ENCODE measurements around the gene HSPG2.
"Not testable (repeated sequence)": the region's sequence is repeated elsewhere in the genome, so short reads cannot be mapped to it uniquely, and the experiment has no call there.

GRCh38 chr1:21975296-21975695 is 38.2 kb upstream of the HSPG2 start:
- TF ChIP-seq POLR2AphosphoS5, POLR2A, SPI1, TAF1 (IDR thresholded peaks at IDR 0.05; ENCODE audit: low read depth, low read length): not testable (repeated sequence)

Measured in GM12891 (cell line).